ENCODE results near the gene DDX56.

DNA sequence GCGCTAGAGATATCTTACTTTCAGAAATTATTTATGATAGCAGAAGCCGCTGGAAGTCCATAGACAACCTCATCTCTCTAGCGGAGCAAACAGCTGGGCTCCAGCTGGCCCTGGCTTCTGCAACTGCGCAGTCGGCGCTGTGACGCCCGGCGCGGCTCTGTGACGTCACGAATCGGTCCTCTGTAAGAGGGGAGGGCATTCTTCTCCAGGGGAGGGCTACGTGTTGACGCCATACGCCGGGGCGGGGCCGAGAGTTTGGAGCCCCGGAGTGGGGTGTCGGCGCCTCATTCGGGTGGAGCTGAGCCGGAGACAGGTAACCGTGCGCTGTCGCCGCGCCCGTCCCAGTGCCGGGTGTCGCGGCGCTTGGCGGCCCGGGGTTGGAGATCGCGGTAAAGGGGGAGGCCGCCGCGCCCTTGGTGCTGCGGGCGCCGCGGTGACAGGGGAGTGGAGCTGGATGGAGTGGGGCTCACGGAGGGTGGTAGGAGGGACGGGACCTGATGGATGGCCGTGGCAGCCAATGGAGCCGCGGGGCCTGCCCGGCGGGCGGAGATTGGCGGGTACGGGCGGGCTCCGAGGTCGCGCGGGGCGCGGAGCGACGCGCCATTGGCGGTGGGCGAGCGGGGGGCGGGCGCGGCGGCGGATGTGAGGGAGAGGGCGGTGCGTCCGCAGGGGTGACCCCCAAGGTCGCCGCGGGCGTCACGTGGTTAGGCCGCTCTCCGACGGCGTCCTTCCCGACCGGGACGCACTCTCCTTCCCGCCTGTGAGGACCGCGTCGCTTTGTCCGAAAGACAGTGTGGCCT is 32.8 kb upstream of the DDX56 start, which contains the start of gene OGDH:
- TF ChIP-seq, protein P1, sequence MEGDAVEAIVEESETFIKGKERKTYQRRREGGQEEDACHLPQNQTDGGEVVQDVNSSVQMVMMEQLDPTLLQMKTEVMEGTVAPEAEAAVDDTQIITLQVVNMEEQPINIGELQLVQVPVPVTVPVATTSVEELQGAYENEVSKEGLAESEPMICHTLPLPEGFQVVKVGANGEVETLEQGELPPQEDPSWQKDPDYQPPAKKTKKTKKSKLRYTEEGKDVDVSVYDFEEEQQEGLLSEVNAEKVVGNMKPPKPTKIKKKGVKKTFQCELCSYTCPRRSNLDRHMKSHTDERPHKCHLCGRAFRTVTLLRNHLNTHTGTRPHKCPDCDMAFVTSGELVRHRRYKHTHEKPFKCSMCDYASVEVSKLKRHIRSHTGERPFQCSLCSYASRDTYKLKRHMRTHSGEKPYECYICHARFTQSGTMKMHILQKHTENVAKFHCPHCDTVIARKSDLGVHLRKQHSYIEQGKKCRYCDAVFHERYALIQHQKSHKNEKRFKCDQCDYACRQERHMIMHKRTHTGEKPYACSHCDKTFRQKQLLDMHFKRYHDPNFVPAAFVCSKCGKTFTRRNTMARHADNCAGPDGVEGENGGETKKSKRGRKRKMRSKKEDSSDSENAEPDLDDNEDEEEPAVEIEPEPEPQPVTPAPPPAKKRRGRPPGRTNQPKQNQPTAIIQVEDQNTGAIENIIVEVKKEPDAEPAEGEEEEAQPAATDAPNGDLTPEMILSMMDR (conservative IDR thresholded peaks at IDR 0.05; ENCODE audit: low read depth, low read length): no peak
- TF ChIP-seq EZH2 (IDR thresholded peaks at IDR 0.05; ENCODE audit: low read length, unreplicated experiment): no peak
- TF ChIP-seq EZH2phosphoT487 (IDR thresholded peaks at IDR 0.05; ENCODE audit: borderline replicate concordance, low read length): no peak
